HepG2 (cell line): Measurements from ENCODE around the gene NKX2-3. TPM values are rescaled to one million over a fixed set of nuclear protein-coding genes. Genes with fewer than 3 reads are reported as not detected.

ENCODE experiments used
- ATAC-seq: fragments of 200-7000 bp; cut with Tn5 transposase; 3 replicates; pipeline ENCODE4 v1.9.1; 2020; ENCODE audit warnings: mild to moderate bottlenecking, moderate library complexity
- BruUV-seq: library from RNA; stranded (reverse); fragments of 400-500 nt; replicated peaks from 2 replicates; lab custom pipeline; 2021; lab: Mats Ljungman, UMichigan
- CTCF ChIA-PET: fragments of 300-600 bp; formaldehyde crosslinking; extraction: SDS; loops from one replicate; lab custom pipeline; 2021; ENCODE audit warnings: low total read pairs, inconsistent platforms, low intra/inter-chr PET ratio; lab: Yijun Ruan, JAX
- POLR2A ChIA-PET: fragments of 350-600 bp; sonication (Branson Sonifier 250); formaldehyde crosslinking; loops from one replicate; lab custom pipeline; 2020; ENCODE audit warnings: antibody characterized with exemption, inconsistent platforms; lab: Yijun Ruan, JAX
- DNase-seq: peaks from one replicate; pipeline ENCODE4 v3.0.0-alpha.2; 2015; ENCODE audit warnings: low spot score
- FAIRE-seq: peaks from 3 replicates; lab custom pipeline; 2011; peaks lifted over from hg19 to GRCh38; lab: Jason Lieb, UNC
- H2AFZ ChIP-seq: one replicate; pipeline ENCODE4 v1.6.1; 2011; ENCODE audit warnings: low read length, inconsistent platforms
- H3K27ac ChIP-seq: fragments of 300-600 bp; 3 replicates; pipeline ENCODE4 v1.8.0; 2011; ENCODE audit warnings: mixed run types, mild to moderate bottlenecking, mixed read lengths, low read length, inconsistent platforms; ENCODE audit not compliant: insufficient read depth; ENCODE audit errors: extremely low read length
- H3K27me3 ChIP-seq, 2 experiments: fragments of 200-600 bp in 1 of 2; 2 replicates in 1 of 2; 3 replicates in 1 of 2; pipeline versions ENCODE4 v1.6.0 to v1.8.0; 2011; ENCODE audit warnings: low read length in 2 of 2, mild to moderate bottlenecking in 2 of 2, moderate library complexity in 2 of 2, inconsistent platforms in 1 of 2; ENCODE audit not compliant: insufficient read depth in 2 of 2, control insufficient read depth in 1 of 2
- H3K36me3 ChIP-seq, 2 experiments: fragments of 200-600 bp in 1 of 2; replicated peaks in 1 of 2; 2 replicates in 1 of 2; 3 replicates in 1 of 2; pipeline versions ENCODE4 v1.5.1 to v1.8.0; 2011; ENCODE audit warnings: low read length in 2 of 2, inconsistent platforms in 1 of 2; ENCODE audit not compliant: insufficient read depth in 2 of 2, control insufficient read depth in 1 of 2
- H3K4me1 ChIP-seq: 2 replicates; pipeline ENCODE4 v1.5.1; 2012; ENCODE audit warnings: low read length, inconsistent platforms; ENCODE audit not compliant: insufficient read depth
- H3K4me2 ChIP-seq: 2 replicates; pipeline ENCODE4 v1.6.0; 2011; ENCODE audit warnings: low read depth, low read length, inconsistent platforms
- H3K4me3 ChIP-seq, 3 experiments: fragments of 200-600 bp in 1 of 3; sonication (generic), shearing (Covaris generic) in 1 of 3; replicated peaks in 1 of 3; 2 replicates each; pipeline ENCODE4 v1.5.1; 2011 to 2016; ENCODE audit warnings: low read length in 3 of 3, inconsistent platforms in 2 of 3, low read depth in 2 of 3, mild to moderate bottlenecking in 2 of 3, control low read depth in 1 of 3, mixed read lengths in 1 of 3; ENCODE audit not compliant: insufficient read depth in 1 of 3
- H3K79me2 ChIP-seq: one replicate; pipeline ENCODE4 v1.6.1; 2011; ENCODE audit warnings: low read length, inconsistent platforms; ENCODE audit not compliant: insufficient read depth
- H3K9ac ChIP-seq: 2 replicates; pipeline ENCODE4 v1.6.0; 2011; ENCODE audit warnings: mild to moderate bottlenecking, low read depth, low read length, inconsistent platforms; ENCODE audit not compliant: insufficient read depth
- H3K9me3 ChIP-seq: 2 replicates; pipeline ENCODE4 v1.5.1; 2012; ENCODE audit warnings: mild to moderate bottlenecking, low read length
- H4K20me1 ChIP-seq: 2 replicates; pipeline ENCODE4 v1.6.0; 2011; ENCODE audit warnings: inconsistent platforms, mild to moderate bottlenecking, low read length, moderate library complexity; ENCODE audit not compliant: insufficient read depth
- ATF1 ChIP-seq: IDR thresholded peaks from 2 replicates; pipeline ENCODE4 v1.6.1; 2016; ENCODE audit warnings: mild to moderate bottlenecking, control low read depth
- NRL ChIP-seq: sonication (generic); formaldehyde crosslinking; IDR thresholded peaks from 2 replicates; pipeline ENCODE4 v1.5.0; 2020; ENCODE audit warnings: missing genetic modification reagents, mild to moderate bottlenecking, moderate library complexity, borderline replicate concordance
- WGBS: methylation state at CpG from one replicate; pipeline ENCODE4 v1.1.6; 2017; ENCODE audit warnings: low lambda C conversion rate; 5-methylcytosine and 5-hydroxymethylcytosine counted together
- in situ Hi-C: cut with HindIII; loops from 2 replicates; pipeline ENCODE4 v1.10.0; 2017; ENCODE audit warnings: low pct_unique_long_range_greater_than_20kb; ENCODE audit not compliant: extremely low pct_ligation_motif_present
- intact Hi-C: fragments of 100-400 bp; cut with micrococcal nuclease; formaldehyde crosslinking; loops from one replicate; pipeline ENCODE4 v1.10.0; 2022; ENCODE audit not compliant: unreplicated experiment
- polyA plus RNA-seq, 8 experiments: library from polyadenylated mRNA; depleted of rRNA in 3 of 8; stranded (reverse) in 7 of 8; unstranded in 1 of 8; fragments of >200 nt; fragmentation: Illumina TruSeq in 4 of 8; extraction: Trizol in 4 of 8; gene quantifications; 2 replicates each; pipeline versions ENCODE4 v1.2.1 to v1.2.3, GENCODE V29; 2011 to 2016; ENCODE audit warnings: low read depth in 4 of 8, missing spikeins in 1 of 8, mixed read lengths in 1 of 8; ENCODE audit not compliant: insufficient read depth in 1 of 8
- total RNA-seq, 5 experiments: library from RNA; depleted of rRNA; stranded (reverse); fragments of >200 nt; fragmentation: Illumina TruSeq; extraction: Trizol; gene quantifications; 2 replicates each; pipeline ENCODE4 v1.2.3, GENCODE V29; 2016; ENCODE audit warnings: low read depth in 1 of 5
- TF ChIP-seq, protein P1 (sequence below): sonication (generic); formaldehyde crosslinking; IDR thresholded peaks from 2 replicates; pipeline ENCODE4 v1.5.0; 2020; ENCODE audit warnings: missing genetic modification reagents
- TF ChIP-seq, protein P2 (sequence below), 2 experiments: fragments of 450-650 bp in 1 of 2; sonication (generic) in 1 of 2; formaldehyde crosslinking in 1 of 2; IDR thresholded peaks; 2 replicates each; pipeline versions ENCODE4 v1.6.1 to v1.8.0; 2016 to 2022; ENCODE audit warnings: antibody characterized with exemption in 1 of 2, mild to moderate bottlenecking in 1 of 2, missing genetic modification reagents in 1 of 2

NKX2-3 gene
- total and polyA plus RNA-seq, 2 of the 13 experiments (the other 11 are each of a cell fraction or from before 2014, with no cell fraction given) = not detected

DNA sequence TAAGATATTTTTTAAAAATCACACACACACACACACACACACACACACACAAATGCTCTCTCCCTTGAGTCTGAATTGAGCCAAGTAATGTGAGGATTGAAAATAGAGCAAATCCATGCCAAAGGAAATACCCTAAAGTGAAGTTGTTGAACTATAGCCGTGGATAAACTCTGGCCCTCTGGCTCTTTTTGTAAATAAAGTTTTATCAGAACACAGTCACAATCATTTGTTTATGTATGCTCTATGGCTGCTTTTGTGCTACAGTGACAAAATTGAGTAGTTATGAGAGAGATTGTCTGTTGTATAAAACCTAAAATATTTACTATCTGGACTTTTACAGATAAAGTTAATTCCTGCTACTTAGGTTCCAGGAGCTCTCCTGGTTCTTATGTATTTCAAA lies 39.1 kb downstream of the NKX2-3 start:
- POLR2A ChIA-PET = no interaction called here
- ATAC-seq = no peak
- no peak overlapping the region for H3K27ac ChIP-seq
- no peaks in the 10 kb centered on the region for H3K9me3 ChIP-seq
- TF ChIP-seq NRL (CRISPR knock-in tag) = no peak
- no peak for TF ChIP-seq ATF1
- TF ChIP-seq, protein P1, sequence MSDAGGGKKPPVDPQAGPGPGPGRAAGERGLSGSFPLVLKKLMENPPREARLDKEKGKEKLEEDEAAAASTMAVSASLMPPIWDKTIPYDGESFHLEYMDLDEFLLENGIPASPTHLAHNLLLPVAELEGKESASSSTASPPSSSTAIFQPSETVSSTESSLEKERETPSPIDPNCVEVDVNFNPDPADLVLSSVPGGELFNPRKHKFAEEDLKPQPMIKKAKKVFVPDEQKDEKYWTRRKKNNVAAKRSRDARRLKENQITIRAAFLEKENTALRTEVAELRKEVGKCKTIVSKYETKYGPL (CRISPR knock-in tag) = no peak
- TF ChIP-seq, protein P2, sequence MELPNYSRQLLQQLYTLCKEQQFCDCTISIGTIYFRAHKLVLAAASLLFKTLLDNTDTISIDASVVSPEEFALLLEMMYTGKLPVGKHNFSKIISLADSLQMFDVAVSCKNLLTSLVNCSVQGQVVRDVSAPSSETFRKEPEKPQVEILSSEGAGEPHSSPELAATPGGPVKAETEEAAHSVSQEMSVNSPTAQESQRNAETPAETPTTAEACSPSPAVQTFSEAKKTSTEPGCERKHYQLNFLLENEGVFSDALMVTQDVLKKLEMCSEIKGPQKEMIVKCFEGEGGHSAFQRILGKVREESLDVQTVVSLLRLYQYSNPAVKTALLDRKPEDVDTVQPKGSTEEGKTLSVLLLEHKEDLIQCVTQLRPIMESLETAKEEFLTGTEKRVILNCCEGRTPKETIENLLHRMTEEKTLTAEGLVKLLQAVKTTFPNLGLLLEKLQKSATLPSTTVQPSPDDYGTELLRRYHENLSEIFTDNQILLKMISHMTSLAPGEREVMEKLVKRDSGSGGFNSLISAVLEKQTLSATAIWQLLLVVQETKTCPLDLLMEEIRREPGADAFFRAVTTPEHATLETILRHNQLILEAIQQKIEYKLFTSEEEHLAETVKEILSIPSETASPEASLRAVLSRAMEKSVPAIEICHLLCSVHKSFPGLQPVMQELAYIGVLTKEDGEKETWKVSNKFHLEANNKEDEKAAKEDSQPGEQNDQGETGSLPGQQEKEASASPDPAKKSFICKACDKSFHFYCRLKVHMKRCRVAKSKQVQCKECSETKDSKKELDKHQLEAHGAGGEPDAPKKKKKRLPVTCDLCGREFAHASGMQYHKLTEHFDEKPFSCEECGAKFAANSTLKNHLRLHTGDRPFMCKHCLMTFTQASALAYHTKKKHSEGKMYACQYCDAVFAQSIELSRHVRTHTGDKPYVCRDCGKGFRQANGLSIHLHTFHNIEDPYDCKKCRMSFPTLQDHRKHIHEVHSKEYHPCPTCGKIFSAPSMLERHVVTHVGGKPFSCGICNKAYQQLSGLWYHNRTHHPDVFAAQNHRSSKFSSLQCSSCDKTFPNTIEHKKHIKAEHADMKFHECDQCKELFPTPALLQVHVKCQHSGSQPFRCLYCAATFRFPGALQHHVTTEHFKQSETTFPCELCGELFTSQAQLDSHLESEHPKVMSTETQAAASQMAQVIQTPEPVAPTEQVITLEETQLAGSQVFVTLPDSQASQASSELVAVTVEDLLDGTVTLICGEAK (IDR thresholded peaks at IDR 0.05) = peak; percentile 35; the same call in 1 of the 2 replicates
- TF ChIP-seq, protein P2 (CRISPR knock-in tag; IDR thresholded peaks at IDR 0.05) = no peak
- TF ChIP-seq, all 625 proteins: peak for 1
- no peaks in the 10 kb centered on the region for H4K20me1 ChIP-seq
- H3K4me1 ChIP-seq = no peaks in the 10 kb centered on the region
- peaks cover 0 to 16% of the 10 kb centered on the region in 2 experiments; a peak in 2 of 5 replicates for H3K27me3 ChIP-seq
- intact Hi-C loops = no loop called here
- 4% methylated on average over 1 of the region's 1 CpG for WGBS
- H2AFZ ChIP-seq = no peak overlapping the region
- CTCF ChIA-PET = no interaction called here
- DNase-seq = no peak
- no peak overlapping the region for H3K4me2 ChIP-seq
- H3K9ac ChIP-seq = no peak overlapping the region
- H3K36me3 ChIP-seq = no peaks in the 10 kb centered on the region
- FAIRE-seq = no peak
- H3K79me2 ChIP-seq = no peaks in the 10 kb centered on the region
- BruUV-seq = no TSS peak
- in situ Hi-C loops = no loop called here
- no peak overlapping the region for H3K4me3 ChIP-seq
